OCI-LY3 (cell line): ENCODE measurements around the gene ZNF525.
A peak's percentile ranks its signal among the peaks of the same experiment; 100 is the strongest.
"Not testable (repeated sequence)": the region's sequence is repeated elsewhere in the genome, so short reads cannot be mapped to it uniquely, and the experiment has no call there.

Experiments
- H2AFZ ChIP-seq: fragments of 200-600, 300-600 bp; shearing (Covaris generic); 2 replicates; pipeline ENCODE4 v1.6.0; 2014; ENCODE audit warnings: antibody characterized with exemption, low read depth, low read length
- H3K27ac ChIP-seq: fragments of 200-600, 300-600 bp; sonication (generic); 2 replicates; pipeline ENCODE4 v1.5.1; 2014; ENCODE audit warnings: mild to moderate bottlenecking, low read length, moderate library complexity, mixed read lengths
- H3K27me3 ChIP-seq: fragments of 200-600, 300-600 bp; sonication (generic); 2 replicates; pipeline ENCODE4 v1.6.1; 2014; ENCODE audit warnings: low read depth, low read length, mixed read lengths
- H3K36me3 ChIP-seq: fragments of 200-600, 300-600 bp; sonication (generic); replicated peaks from 2 replicates; pipeline ENCODE3; 2014; ENCODE audit warnings: low read depth, low read length, mixed read lengths
- H3K4me1 ChIP-seq: fragments of 300-600, 200-600 bp; sonication (generic); 2 replicates; pipeline ENCODE4 v1.6.1; 2014; ENCODE audit warnings: low read length, mixed read lengths
- H3K4me2 ChIP-seq: fragments of 200-600, 300-600 bp; sonication (generic); 2 replicates; pipeline ENCODE4 v1.6.1; 2014; ENCODE audit warnings: low read length, mixed read lengths
- H3K4me3 ChIP-seq: fragments of 300-600, 200-600 bp; sonication (generic); 2 replicates; pipeline ENCODE4 v1.5.1; 2014; ENCODE audit warnings: antibody characterized with exemption, mild to moderate bottlenecking, low read length, moderate library complexity
- H3K79me2 ChIP-seq: fragments of 300-600, 200-600 bp; shearing (Covaris generic); 2 replicates; pipeline ENCODE4 v1.6.1; 2014; ENCODE audit warnings: mild to moderate bottlenecking, low read length, mixed read lengths
- H3K9ac ChIP-seq: fragments of 300-600, 200-600 bp; shearing (Covaris generic); 2 replicates; pipeline ENCODE4 v1.6.0; 2014; ENCODE audit warnings: mild to moderate bottlenecking, low read length, moderate library complexity
- H3K9me3 ChIP-seq: fragments of 200-600, 300-600 bp; shearing (Covaris generic); 2 replicates; pipeline ENCODE4 v1.6.1; 2014; ENCODE audit warnings: low read length, mixed read lengths; ENCODE audit not compliant: insufficient read depth
- H4K20me1 ChIP-seq: fragments of 200-600, 300-600 bp; sonication (generic); 2 replicates; pipeline ENCODE4 v1.6.1; 2016; ENCODE audit warnings: low read length, mixed read lengths; ENCODE audit not compliant: insufficient read depth
- CTCF ChIP-seq: fragments of 200-600, 300-600 bp; sonication (generic); IDR thresholded peaks from 2 replicates; pipeline ENCODE4 v1.5.1; 2014; ENCODE audit warnings: antibody characterized with exemption, low read length, low read depth
- EZH2phosphoT487 ChIP-seq: fragments of 200-600 bp; shearing (Covaris generic); IDR thresholded peaks from 2 replicates; pipeline ENCODE4 v1.6.1; 2018; ENCODE audit warnings: antibody characterized with exemption, mixed run types, low read depth

The ZNF525 gene

GRCh38 chr19:53333463-53334449 is 31.7 kb upstream of the ZNF525 start, which contains the start of gene ZNF845:
ZNF845 (plus strand) TSS chr19:53333749; CDS start chr19:53341308, 7,559 bp downstream.
- peak within 1 kb of the TSS; percentile 77 for H3K4me3 ChIP-seq
- H3K79me2 ChIP-seq, result no peaks in the 10 kb centered on the region
- peak within 1 kb of the TSS; percentile 36 for H3K4me2 ChIP-seq
- H3K27ac ChIP-seq, result no peak within 1 kb of the TSS
- no peaks in the 10 kb centered on the region for H3K4me1 ChIP-seq
- H4K20me1 ChIP-seq, result no peaks in the 10 kb centered on the region
- no peaks in the 10 kb centered on the region for H3K36me3 ChIP-seq
- H3K27me3 ChIP-seq, result no peaks in the 10 kb centered on the region
- H3K9ac ChIP-seq, result peak within 1 kb of the TSS; percentile 55
- no peak for TF ChIP-seq EZH2phosphoT487
- no peak for TF ChIP-seq CTCF
- no peak within 1 kb of the TSS for H2AFZ ChIP-seq
- H3K9me3 ChIP-seq, result peaks cover 12% of the 10 kb centered on the region; the same call in 1 of the 2 replicates

DNA sequence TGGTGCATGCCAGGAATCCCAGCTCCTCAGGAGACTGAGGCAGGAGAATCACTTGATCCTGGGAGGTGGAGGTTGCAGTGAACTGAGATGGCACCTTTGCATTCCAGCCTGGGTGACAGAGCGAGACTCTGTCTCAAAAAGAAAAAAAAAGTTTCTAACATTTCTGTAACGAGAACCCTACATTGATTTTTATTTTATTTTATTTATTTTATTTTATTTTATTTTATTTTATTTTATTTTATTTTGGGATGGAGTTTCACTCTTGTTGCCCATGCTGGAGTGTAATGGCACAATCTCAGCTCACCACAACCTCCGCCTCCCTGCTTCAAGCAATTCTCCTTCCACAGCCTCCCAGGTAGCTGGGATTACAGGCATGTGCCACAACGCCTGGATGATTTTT is 21.1 kb upstream of the ZNF525 start:
- H4K20me1 ChIP-seq, H3K36me3 ChIP-seq, H3K27me3 ChIP-seq, H3K79me2 ChIP-seq, H2AFZ ChIP-seq, H3K27ac ChIP-seq, H3K4me3 ChIP-seq, H3K4me1 ChIP-seq, H3K4me2 ChIP-seq, H3K9me3 ChIP-seq, H3K9ac ChIP-seq: not testable (repeated sequence)

- H3K9me3 ChIP-seq, result peaks cover 14% of the 10 kb centered on the region; the same call in 1 of the 2 replicates
- no peak overlapping the region for H3K27ac ChIP-seq
- H3K36me3 ChIP-seq, result no peaks in the 10 kb centered on the region
- H3K4me2 ChIP-seq, result no peak overlapping the region
- no peak overlapping the region for H3K4me3 ChIP-seq
- H3K4me1 ChIP-seq, result no peaks in the 10 kb centered on the region
- H3K9ac ChIP-seq, result no peak overlapping the region
- no peak for TF ChIP-seq CTCF
- TF ChIP-seq EZH2phosphoT487, result no peak
- no peaks in the 10 kb centered on the region for H3K27me3 ChIP-seq
- H4K20me1 ChIP-seq, result no peaks in the 10 kb centered on the region
- no peaks in the 10 kb centered on the region for H3K79me2 ChIP-seq
- H2AFZ ChIP-seq, result no peak overlapping the region
Measured at GRCh38 chr19:53355739-53356138, 9.8 kb upstream of the ZNF525 start.

DNA sequence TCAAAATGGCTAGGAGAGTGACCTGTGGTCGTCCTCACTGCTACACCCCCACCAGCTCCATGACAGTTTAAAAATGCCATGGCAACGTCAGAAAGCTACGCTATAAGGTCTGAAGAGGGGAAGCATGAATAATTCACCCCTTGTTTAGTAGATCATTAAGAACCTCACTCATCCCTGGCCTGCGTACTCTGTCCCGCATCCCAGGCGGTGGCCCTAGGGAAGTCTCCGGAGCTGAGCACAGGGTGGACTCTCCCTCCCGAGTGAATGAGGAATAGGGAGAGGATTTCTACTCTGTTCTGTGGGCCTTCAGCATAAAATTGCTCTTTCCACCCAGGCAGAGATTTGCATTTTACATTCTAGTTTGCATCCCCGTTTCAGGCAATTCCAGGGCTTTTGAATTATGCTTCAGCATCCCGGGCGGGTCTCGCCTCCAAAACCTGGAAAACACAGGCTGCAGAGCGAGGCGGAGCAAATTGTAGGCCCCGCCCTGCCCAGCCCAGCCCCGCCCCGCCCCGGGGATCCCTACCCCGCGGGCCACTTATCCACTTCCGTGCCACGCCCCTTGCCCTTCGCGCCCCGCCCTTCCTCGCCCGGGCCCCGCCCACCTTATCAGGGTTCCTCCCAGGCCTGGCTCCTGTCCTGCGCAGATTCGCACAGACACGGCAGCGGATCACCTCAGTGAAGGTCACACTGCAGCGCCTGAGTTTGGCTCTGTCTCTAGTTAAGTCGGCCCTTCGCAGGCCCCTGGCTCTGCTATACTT is 7.5 kb upstream of the ZNF525 start:
- Histone ChIP-seq H3K4me1 (no peaks in the 10 kb centered on the region), H3K9me3 (peaks cover 8% of the 10 kb centered on the region; the same call in 1 of the 2 replicates), H3K27ac (no peak overlapping the region), H2AFZ (no peak overlapping the region), H3K4me3 (no peak overlapping the region), H3K27me3 (no peaks in the 10 kb centered on the region), H3K79me2 (no peaks in the 10 kb centered on the region), H4K20me1 (no peaks in the 10 kb centered on the region), H3K9ac (no peak overlapping the region), H3K4me2 (no peak overlapping the region), H3K36me3 (no peaks in the 10 kb centered on the region)
- TF ChIP-seq CTCF (no peak), EZH2phosphoT487 (no peak)

- not testable (repeated sequence) for H3K4me1 ChIP-seq, H3K4me2 ChIP-seq, H3K27ac ChIP-seq, H3K36me3 ChIP-seq, H2AFZ ChIP-seq, H3K27me3 ChIP-seq, H3K79me2 ChIP-seq, H3K9ac ChIP-seq, H3K4me3 ChIP-seq, H4K20me1 ChIP-seq, H3K9me3 ChIP-seq
Measured at GRCh38 chr19:53360056-53360455, 5.4 kb upstream of the ZNF525 start.
